Activated CD4-positive, alpha-beta T cell treated with anti-CD3 and anti-CD28 coated beads, Interleukin-2, amount 50 U/mL, for 16 hours (primary cell): ENCODE data around the gene OR5AS1.
"Not testable (repeated sequence)": the region's sequence is repeated elsewhere in the genome, so short reads cannot be mapped to it uniquely, and the experiment has no call there.

Experiments used
- DNase-seq: peaks from one replicate; pipeline ENCODE4 v3.0.0-alpha.2; 2020

The OR5AS1 gene

GRCh38 chr11:56027354-56027753 lies at the start of gene OR5AS1:
Gene OR5AS1 (plus strand): TSS chr11:56027654. CDS start chr11:56030419, 2,765 bp downstream.
- no peak for DNase-seq

GRCh38 chr11:55994525-55994924 lies 32.9 kb upstream of the OR5AS1 start, which contains the start of gene OR5F1:
Gene OR5F1 (minus strand): TSS chr11:55994625. CDS start chr11:55994625, 0 bp downstream.
- no peak for DNase-seq

GRCh38 chr11:56010716-56011115 lies 16.7 kb upstream of the OR5AS1 start:
- no peak for DNase-seq

GRCh38 chr11:56013805-56014204 lies 13.6 kb upstream of the OR5AS1 start:
- DNase-seq: no peak

- no peak for DNase-seq
These were observed 18.1 kb downstream of the OR5AS1 start for GRCh38 chr11:56045538-56045937.

GRCh38 chr11:56048480-56048879 lies 21.0 kb downstream of the OR5AS1 start:
- DNase-seq: no peak

- no peak for DNase-seq
These were observed 22.0 kb downstream of the OR5AS1 start for GRCh38 chr11:56049487-56049886.

GRCh38 chr11:56056366-56056765 lies 28.9 kb downstream of the OR5AS1 start:
- not testable (repeated sequence) for DNase-seq

GRCh38 chr11:56057661-56058237 lies 30.3 kb downstream of the OR5AS1 start:
- DNase-seq: not testable (repeated sequence)

GRCh38 chr11:56058260-56058780 lies 30.9 kb downstream of the OR5AS1 start:
- not testable (repeated sequence) for DNase-seq

GRCh38 chr11:56066980-56067379 lies 39.5 kb downstream of the OR5AS1 start:
- DNase-seq: no peak
